ENCODE results near the gene MPP2.
"Not testable (repeated sequence)": the region's sequence is repeated elsewhere in the genome, so short reads cannot be mapped to it uniquely, and the experiment has no call there.

Gene MPP2

GRCh38 chr17:43846963-43847371 is 60.4 kb downstream of the MPP2 start, which contains the start of gene CD300LG:
Gene CD300LG, plus strand, starts transcription at chr17:43847176. Its CDS starts 41 bp downstream, at chr17:43847217.
- no peak for DNase-seq (ENCODE audit: low read depth in 3 of 3)

DNA sequence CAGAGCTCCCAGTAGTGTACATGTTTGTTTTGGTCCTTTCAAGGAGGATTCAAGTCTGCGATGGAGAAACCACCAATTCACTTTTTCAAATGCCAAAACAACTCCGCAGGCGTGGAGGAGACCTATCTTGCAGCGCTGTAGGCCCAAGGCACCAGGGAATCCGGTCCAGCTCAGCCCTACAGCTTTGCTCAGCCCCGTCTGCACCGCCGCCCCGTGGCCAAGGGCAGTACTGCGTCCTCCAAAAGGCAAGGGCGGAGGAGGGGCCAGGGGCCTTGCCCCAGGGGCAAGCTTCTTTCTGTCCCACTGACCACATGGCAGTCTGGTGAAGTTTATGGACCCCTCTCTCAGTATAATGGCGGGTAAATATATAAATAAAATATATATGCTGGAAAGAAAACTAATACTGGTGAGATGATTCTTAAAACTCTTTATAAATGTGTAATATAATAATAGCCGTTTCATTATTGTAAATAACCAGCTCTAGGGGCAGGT is 61.1 kb downstream of the MPP2 start:
- DNase-seq (ENCODE audit: low read depth in 3 of 3) = peak; percentile 56 to 80 (median 58)

DNA sequence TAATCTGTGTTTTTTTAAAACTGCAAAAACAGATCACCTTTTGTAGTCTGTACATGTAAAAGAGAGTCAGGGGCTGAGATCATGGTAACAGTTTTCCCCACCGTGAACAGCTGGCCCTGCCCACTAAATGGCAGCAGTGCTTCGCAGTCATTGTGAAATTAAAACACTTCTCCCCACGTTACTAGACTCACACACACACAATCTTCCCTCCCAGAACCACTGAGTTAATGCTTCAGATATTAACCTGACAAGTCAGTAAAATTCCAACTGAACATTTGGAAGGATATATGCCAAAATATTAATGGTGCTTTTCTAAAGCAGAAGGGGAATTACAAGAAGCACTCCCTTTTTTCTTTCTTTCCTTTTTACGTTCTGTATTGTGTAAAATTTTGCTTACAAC is 61.6 kb downstream of the MPP2 start:
- DNase-seq (ENCODE audit: low read depth in 3 of 3) = no peak

- DNase-seq (ENCODE audit: low read depth in 3 of 3) = no peak
Observed at GRCh38 chr17:43844241-43844640, 63.1 kb downstream of the MPP2 start.

DNA sequence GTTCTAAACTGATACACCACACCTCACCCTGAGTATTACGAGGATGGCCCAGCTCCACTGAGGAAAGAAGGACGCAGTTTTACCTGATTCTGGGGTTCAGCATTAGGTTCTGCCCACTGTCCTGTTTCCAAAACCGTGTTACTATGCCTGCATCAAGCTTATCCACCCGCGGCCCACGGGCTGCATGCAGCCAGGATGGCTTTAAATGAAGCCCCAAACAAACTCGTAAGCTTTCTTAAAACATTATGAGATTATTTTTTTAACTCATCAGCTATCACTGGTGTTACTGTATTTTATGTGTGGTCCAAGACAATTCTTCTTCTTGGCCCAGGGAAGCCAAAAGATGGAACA is 64.4 kb downstream of the MPP2 start:
- DNase-seq (ENCODE audit: low read depth in 3 of 3) = no peak

- not testable (repeated sequence) for DNase-seq (ENCODE audit: low read depth in 3 of 3)
Observed at GRCh38 chr17:43842091-43842974, 65.0 kb downstream of the MPP2 start.

DNA sequence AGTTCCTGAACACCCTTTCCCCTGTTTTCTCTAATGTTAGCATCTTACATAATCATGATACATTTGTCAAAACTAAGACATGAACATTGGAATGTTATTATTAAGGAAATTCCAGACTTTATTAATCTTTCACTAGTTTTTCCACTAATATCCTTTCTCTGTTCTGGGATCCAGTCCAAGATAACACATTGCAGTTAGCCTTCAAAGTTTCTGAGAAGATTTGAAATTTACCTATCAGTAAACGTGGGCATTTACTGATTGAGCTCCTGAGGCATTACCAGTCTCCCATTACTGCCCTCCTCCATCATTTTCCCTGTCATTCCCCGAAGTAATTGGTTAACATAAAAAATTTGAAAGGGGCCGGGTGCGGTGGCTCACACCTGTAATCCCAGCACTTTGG is 66.1 kb downstream of the MPP2 start:
- DNase-seq (ENCODE audit: low read depth in 3 of 3) = no peak

GRCh38 chr17:43840814-43841213 is 66.5 kb downstream of the MPP2 start:
- DNase-seq (ENCODE audit: low read depth in 3 of 3) = no peak

- no peak for DNase-seq (ENCODE audit: low read depth in 3 of 3)
Observed at GRCh38 chr17:43839670-43840108, 67.6 kb downstream of the MPP2 start.

DNA sequence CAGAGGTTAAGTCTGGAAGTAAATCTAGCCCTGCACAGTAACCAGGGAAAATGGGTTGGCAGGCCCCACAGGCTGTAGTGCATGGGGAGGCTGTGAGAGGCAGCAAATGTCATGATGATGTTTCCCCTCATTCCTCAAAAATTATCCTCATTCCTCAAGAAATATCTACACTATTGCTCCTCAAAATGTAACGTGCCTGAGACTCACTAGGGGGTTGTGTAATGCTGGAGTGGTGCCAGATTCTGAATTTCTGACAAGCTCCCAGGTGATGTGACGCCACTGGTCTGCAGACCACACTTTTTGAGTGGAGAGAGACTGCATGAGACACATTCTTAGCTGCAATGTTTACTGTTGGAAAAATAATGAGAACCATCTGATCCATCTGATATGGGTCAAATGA is 73.2 kb downstream of the MPP2 start:
- DNase-seq (ENCODE audit: low read depth in 3 of 3) = no peak

GRCh38 chr17:43832976-43833829 is 74.1 kb downstream of the MPP2 start, which contains the start of gene MPP3:
Gene MPP3, minus strand, starts transcription at chr17:43833146. Its CDS starts 1,240 bp downstream, at chr17:43831906.
- DNase-seq (ENCODE audit: low read depth in 3 of 3) = peak in 2 of 3 experiments; percentile 9 to 43

DNA sequence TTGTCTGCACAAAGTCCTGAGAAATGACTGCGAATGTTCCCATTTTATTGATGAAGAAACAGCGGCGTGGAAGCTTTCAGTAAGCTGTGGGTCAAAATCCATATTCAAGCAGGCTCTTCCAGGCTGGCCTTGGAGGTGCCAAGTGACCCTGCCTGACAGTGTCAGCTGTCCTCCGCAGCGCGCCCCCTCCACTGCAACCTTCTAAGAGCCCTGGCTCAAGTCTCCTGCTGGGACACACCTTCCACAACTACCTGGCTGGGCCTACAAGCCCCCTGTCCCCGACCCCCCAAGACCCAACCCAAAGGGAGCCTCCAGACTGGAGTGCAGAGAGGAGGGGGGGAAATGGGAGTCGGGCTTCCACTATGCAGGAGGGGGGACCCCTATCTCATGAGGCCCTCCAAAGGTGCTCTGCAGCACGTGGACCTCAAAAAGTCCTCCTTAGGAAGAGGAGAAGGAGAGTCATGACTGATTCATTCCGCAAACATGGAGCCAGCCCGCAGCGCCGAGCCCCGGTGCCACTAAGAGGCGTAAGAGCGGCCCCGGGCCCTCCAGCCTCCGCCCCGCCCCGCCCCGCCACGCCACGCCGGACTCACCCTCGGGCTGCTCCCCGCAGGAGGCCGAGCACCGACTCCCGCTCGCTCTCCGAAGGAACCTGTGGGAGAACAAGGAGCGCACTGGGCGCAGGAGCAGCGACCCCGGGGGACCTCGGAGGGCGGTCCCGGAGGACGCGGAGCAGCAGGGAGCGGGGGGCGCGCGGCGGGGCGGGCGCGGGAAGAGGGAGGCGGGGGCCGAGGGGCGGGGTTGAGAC is 75.0 kb downstream of the MPP2 start:
- DNase-seq (ENCODE audit: low read depth in 3 of 3) = peak in 1 of 3 experiments; percentile 16

DNA sequence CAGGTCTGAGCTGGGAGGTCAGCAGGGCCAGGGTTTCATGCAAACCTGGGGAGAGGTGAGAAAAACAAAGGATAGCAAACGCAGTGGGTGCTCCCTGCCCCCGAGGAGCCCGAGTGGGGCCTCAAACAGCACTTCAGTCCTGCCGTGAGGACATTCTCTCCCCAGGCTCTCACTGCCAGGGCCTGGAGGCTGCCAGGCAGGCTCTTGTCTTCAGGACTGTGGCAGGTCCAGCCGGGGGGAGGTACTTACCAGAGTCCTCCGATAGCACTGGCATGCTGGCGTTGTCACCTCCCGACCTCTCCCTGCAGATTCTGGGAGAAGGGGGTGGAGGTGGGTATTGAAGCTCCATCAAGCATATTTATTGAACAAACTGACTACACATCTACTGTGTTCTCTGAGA is 75.7 kb downstream of the MPP2 start:
- DNase-seq (ENCODE audit: low read depth in 3 of 3) = no peak

DNA sequence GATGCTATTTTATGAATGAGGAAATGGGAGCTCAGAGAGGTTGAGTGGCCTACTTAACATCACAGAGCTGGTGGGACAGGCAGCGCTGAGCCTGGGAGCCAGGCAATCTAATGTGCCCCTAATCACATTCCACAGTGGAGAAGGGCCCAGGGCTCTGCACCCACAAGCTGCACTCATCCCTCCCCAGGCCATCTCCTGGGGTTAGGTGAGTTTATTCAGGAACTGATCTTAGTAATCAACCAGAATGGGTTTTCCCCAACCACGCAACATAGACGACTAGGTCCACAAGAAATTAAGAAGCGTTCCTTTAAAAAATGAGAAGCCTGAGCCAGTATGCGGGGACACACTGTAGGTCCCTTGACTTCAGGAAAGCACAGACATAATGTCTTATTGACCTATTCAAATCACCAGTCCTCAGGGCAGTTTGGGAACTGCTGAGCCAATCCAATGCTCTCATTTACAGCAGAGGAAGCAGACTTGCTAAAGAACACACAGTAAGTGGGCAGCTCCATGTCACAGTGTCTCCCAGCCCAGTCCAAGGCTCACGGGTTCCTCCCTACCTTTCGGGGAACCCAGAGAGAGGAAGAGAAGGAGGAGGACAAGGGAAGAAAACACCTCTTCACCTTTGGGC is 76.7 kb downstream of the MPP2 start:
- no peak for DNase-seq (ENCODE audit: low read depth in 3 of 3)

DNA sequence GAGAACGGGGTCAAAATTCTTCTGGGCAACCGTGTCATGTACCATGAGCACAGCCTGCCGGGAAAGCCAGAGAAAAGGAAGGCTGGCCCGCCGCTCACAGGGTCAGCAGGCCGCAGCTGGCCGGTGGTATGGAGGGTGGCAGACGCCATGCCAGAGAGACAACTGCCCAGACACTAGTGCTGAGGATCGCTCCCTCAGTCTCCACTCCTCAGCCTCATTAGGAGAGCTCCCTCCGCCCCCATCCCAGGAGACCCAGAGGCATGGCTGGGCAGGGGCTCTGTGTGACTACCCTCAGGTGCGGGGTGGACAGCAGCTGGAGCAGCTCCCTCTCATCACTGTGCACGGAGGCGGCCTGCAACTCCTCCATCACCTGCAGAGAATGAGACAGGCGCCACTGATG is 77.6 kb downstream of the MPP2 start:
- DNase-seq (ENCODE audit: low read depth in 3 of 3) = no peak

DNA sequence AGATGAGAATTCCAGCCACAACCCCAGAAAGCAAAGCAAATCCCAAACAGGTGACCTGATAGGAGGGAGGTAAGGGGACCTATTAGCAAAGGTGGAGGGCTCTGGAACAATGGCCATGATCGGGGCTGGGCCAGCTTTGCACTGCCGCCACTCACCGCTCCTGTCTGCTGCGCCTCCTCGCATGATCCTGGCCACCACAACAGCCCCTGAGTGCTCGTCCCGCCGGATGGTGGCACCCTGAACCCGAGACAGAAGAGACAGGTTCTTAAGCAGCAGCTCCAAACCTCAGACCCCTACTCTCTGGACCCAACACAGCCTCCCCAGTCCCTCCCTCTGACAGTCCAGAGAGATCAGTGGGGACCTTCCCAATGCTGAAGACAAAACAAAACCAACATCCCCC is 79.7 kb downstream of the MPP2 start:
- no peak for DNase-seq (ENCODE audit: low read depth in 3 of 3)

- DNase-seq (ENCODE audit: low read depth in 3 of 3) = no peak
Observed at GRCh38 chr17:43826206-43826605, 81.1 kb downstream of the MPP2 start.

DNA sequence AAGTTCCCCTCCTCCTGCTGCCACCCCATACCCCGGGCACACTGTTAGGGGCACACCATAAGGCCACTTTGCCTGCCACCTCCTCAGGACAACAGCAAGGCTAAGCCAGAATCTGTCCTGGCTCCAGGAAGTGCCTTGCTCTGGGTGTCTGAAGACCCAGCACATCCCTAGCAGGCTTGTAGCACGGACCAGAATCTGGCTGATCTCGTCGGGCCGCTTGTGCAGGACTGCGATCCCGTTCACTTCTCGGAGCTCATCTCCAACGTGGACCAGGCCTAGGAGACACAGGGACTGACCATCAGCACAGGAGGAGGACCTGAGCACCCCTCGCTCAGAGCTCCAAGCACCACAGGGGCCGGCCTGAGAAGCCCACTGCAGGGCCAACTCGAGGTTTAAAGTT is 81.8 kb downstream of the MPP2 start:
- DNase-seq (ENCODE audit: low read depth in 3 of 3) = no peak

Data from stimulated activated CD4-positive, alpha-beta T cell treated with anti-CD3 and anti-CD28 coated beads, TNF-alpha, amount 100 ng/mL, for 24 hours (primary cell).